ENCODE data around the gene PIK3R4.

Gene PIK3R4

GRCh38 chr3:130645261-130645660 is 101.4 kb downstream of the PIK3R4 start:
- Histone ChIP-seq H3F3A (ENCODE audit: low read depth) (no peaks in the 10 kb centered on the region), H3K4me3 (ENCODE audit: low read length, poor library complexity, severe bottlenecking) (no peak overlapping the region), H3K9me2 (replicated peaks; ENCODE audit: low read depth, low read length) (no peaks in the 10 kb centered on the region), H3K9me3 (ENCODE audit: insufficient read depth, low read depth, low read length) (no peaks in the 10 kb centered on the region), H4K20me1 (ENCODE audit: insufficient read depth, low read length, poor library complexity, severe bottlenecking) (no peaks in the 10 kb centered on the region), H3K4me2 (ENCODE audit: low read depth, low read length, poor library complexity, severe bottlenecking) (no peak overlapping the region), H3K79me2 (ENCODE audit: insufficient read depth, low read length) (no peaks in the 10 kb centered on the region), H3K9ac (ENCODE audit: low read depth, low read length, poor library complexity, severe bottlenecking) (no peak overlapping the region), H3K4me1 (ENCODE audit: insufficient read depth, low read length, poor library complexity, severe bottlenecking) (no peaks in the 10 kb centered on the region), H3K27me3 (ENCODE audit: insufficient read depth, low read length, poor library complexity, severe bottlenecking) (no peaks in the 10 kb centered on the region), H2AFZ (ENCODE audit: low read length) (no peak overlapping the region), H3K36me3 (ENCODE audit: insufficient read depth, low read length) (no peaks in the 10 kb centered on the region)
- TF ChIP-seq EZH2phosphoT487 (IDR thresholded peaks at IDR 0.05; ENCODE audit: borderline replicate concordance): no peak
- no peak for TF ChIP-seq CTCF (conservative IDR thresholded peaks at IDR 0.05; ENCODE audit: low read length)

GRCh38 chr3:130644628-130645253 is 101.9 kb downstream of the PIK3R4 start:
- Histone ChIP-seq H3K36me3 (ENCODE audit: insufficient read depth, low read length) (no peaks in the 10 kb centered on the region), H3K4me1 (ENCODE audit: insufficient read depth, low read length, poor library complexity, severe bottlenecking) (no peaks in the 10 kb centered on the region), H3K79me2 (ENCODE audit: insufficient read depth, low read length) (no peaks in the 10 kb centered on the region), H3K27me3 (ENCODE audit: insufficient read depth, low read length, poor library complexity, severe bottlenecking) (no peaks in the 10 kb centered on the region), H4K20me1 (ENCODE audit: insufficient read depth, low read length, poor library complexity, severe bottlenecking) (no peaks in the 10 kb centered on the region), H3K9ac (ENCODE audit: low read depth, low read length, poor library complexity, severe bottlenecking) (no peak overlapping the region), H3K9me3 (ENCODE audit: insufficient read depth, low read depth, low read length) (no peaks in the 10 kb centered on the region), H3F3A (ENCODE audit: low read depth) (no peaks in the 10 kb centered on the region), H3K4me2 (ENCODE audit: low read depth, low read length, poor library complexity, severe bottlenecking) (no peak overlapping the region), H3K9me2 (replicated peaks; ENCODE audit: low read depth, low read length) (no peaks in the 10 kb centered on the region), H3K4me3 (ENCODE audit: low read length, poor library complexity, severe bottlenecking) (no peak overlapping the region), H2AFZ (ENCODE audit: low read length) (no peak overlapping the region)
- TF ChIP-seq CTCF (conservative IDR thresholded peaks at IDR 0.05; ENCODE audit: low read length): no peak
- TF ChIP-seq EZH2phosphoT487 (IDR thresholded peaks at IDR 0.05; ENCODE audit: borderline replicate concordance): no peak

GRCh38 chr3:130640027-130640426 is 106.6 kb downstream of the PIK3R4 start:
- TF ChIP-seq CTCF (conservative IDR thresholded peaks at IDR 0.05; ENCODE audit: low read length) (no peak), EZH2phosphoT487 (IDR thresholded peaks at IDR 0.05; ENCODE audit: borderline replicate concordance) (no peak)
- H4K20me1 ChIP-seq (ENCODE audit: insufficient read depth, low read length, poor library complexity, severe bottlenecking): no peaks in the 10 kb centered on the region
- H3K4me2 ChIP-seq (ENCODE audit: low read depth, low read length, poor library complexity, severe bottlenecking): no peak overlapping the region
- no peak overlapping the region for H3K9ac ChIP-seq (ENCODE audit: low read depth, low read length, poor library complexity, severe bottlenecking)
- no peaks in the 10 kb centered on the region for H3F3A ChIP-seq (ENCODE audit: low read depth)
- no peak overlapping the region for H3K4me3 ChIP-seq (ENCODE audit: low read length, poor library complexity, severe bottlenecking)
- H3K4me1 ChIP-seq (ENCODE audit: insufficient read depth, low read length, poor library complexity, severe bottlenecking): no peaks in the 10 kb centered on the region
- H3K9me3 ChIP-seq (ENCODE audit: insufficient read depth, low read depth, low read length): no peaks in the 10 kb centered on the region
- no peak overlapping the region for H2AFZ ChIP-seq (ENCODE audit: low read length)
- H3K27me3 ChIP-seq (ENCODE audit: insufficient read depth, low read length, poor library complexity, severe bottlenecking): no peaks in the 10 kb centered on the region
- H3K79me2 ChIP-seq (ENCODE audit: insufficient read depth, low read length): no peaks in the 10 kb centered on the region
- H3K36me3 ChIP-seq (ENCODE audit: insufficient read depth, low read length): no peaks in the 10 kb centered on the region
- no peaks in the 10 kb centered on the region for H3K9me2 ChIP-seq (replicated peaks; ENCODE audit: low read depth, low read length)
